NB4 (cell line): ENCODE results near the gene IRF2BP1.
"Not testable (repeated sequence)": the region's sequence is repeated elsewhere in the genome, so short reads cannot be mapped to it uniquely, and the experiment has no call there.

ENCODE experiments used
- DNase-seq: peaks from one replicate; pipeline ENCODE4 v3.0.0; 2010; ENCODE audit warnings: low read depth
- H3K4me3 ChIP-seq: one replicate; pipeline ENCODE4 v1.5.1; 2011; ENCODE audit warnings: mild to moderate bottlenecking, low read depth, low read length, moderate library complexity
- MYC ChIP-seq: IDR thresholded peaks from 2 replicates; pipeline ENCODE4 v1.6.1; 2011; ENCODE audit warnings: low read depth, low read length
- POLR2A ChIP-seq: IDR thresholded peaks from 2 replicates; pipeline ENCODE4 v1.6.1; 2011; ENCODE audit warnings: mild to moderate bottlenecking; ENCODE audit not compliant: insufficient read length; ENCODE audit errors: extremely low read depth
- TF ChIP-seq, protein P1 (sequence below): IDR thresholded peaks from 2 replicates; pipeline ENCODE4 v1.6.1; 2011; ENCODE audit warnings: low read depth, low read length
- TF ChIP-seq, protein P2 (sequence below): IDR thresholded peaks from one replicate; pipeline ENCODE4 v1.5.1; 2012; ENCODE audit warnings: low read depth, low read length

IRF2BP1 gene

DNA sequence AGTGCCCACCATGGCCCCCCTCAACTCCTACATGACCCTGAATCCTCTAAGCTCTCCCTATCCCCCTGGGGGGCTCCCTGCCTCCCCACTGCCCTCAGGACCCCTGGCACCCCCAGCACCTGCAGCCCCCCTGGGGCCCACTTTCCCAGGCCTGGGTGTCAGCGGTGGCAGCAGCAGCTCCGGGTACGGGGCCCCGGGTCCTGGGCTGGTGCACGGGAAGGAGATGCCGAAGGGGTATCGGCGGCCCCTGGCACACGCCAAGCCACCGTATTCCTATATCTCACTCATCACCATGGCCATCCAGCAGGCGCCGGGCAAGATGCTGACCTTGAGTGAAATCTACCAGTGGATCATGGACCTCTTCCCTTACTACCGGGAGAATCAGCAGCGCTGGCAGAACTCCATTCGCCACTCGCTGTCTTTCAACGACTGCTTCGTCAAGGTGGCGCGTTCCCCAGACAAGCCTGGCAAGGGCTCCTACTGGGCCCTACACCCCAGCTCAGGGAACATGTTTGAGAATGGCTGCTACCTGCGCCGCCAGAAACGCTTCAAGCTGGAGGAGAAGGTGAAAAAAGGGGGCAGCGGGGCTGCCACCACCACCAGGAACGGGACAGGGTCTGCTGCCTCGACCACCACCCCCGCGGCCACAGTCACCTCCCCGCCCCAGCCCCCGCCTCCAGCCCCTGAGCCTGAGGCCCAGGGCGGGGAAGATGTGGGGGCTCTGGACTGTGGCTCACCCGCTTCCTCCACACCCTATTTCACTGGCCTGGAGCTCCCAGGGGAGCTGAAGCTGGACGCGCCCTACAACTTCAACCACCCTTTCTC, 13.6 kb downstream of the IRF2BP1 start:
- peak; percentile 53 for DNase-seq

DNA sequence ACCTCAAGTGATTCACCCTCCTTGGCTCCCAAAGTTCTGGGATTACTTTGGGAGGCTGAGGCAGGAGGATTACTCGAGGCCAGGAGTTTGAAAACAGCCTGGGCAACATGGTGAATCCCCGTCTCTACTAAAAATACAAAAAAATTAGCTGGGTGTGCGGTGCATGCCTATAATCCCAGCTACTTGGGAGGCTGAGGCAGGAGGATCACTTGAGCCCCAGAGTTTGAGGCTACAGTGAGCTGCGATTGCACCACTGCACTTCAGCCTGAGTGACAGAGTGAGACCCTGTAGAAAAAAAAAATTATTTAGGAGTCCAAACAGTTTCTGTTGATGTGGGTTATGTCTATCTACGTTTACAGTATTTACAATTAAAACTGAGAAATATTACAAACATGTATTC, 15.1 kb downstream of the IRF2BP1 start:
- no peak overlapping the region for H3K4me3 ChIP-seq
- DNase-seq: no peak
- TF ChIP-seq, protein P1, sequence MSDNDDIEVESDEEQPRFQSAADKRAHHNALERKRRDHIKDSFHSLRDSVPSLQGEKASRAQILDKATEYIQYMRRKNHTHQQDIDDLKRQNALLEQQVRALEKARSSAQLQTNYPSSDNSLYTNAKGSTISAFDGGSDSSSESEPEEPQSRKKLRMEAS: no peak
- TF ChIP-seq, protein P2, sequence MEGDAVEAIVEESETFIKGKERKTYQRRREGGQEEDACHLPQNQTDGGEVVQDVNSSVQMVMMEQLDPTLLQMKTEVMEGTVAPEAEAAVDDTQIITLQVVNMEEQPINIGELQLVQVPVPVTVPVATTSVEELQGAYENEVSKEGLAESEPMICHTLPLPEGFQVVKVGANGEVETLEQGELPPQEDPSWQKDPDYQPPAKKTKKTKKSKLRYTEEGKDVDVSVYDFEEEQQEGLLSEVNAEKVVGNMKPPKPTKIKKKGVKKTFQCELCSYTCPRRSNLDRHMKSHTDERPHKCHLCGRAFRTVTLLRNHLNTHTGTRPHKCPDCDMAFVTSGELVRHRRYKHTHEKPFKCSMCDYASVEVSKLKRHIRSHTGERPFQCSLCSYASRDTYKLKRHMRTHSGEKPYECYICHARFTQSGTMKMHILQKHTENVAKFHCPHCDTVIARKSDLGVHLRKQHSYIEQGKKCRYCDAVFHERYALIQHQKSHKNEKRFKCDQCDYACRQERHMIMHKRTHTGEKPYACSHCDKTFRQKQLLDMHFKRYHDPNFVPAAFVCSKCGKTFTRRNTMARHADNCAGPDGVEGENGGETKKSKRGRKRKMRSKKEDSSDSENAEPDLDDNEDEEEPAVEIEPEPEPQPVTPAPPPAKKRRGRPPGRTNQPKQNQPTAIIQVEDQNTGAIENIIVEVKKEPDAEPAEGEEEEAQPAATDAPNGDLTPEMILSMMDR: no peak
- no peak for TF ChIP-seq MYC
- no peak for TF ChIP-seq POLR2A

More for the DNA sequence above, 13.6 kb downstream of the IRF2BP1 start:
- TF ChIP-seq MYC: no peak
- TF ChIP-seq, protein P2: no peak
- TF ChIP-seq, protein P1: no peak
- TF ChIP-seq POLR2A: no peak
- H3K4me3 ChIP-seq: no peak overlapping the region

DNA sequence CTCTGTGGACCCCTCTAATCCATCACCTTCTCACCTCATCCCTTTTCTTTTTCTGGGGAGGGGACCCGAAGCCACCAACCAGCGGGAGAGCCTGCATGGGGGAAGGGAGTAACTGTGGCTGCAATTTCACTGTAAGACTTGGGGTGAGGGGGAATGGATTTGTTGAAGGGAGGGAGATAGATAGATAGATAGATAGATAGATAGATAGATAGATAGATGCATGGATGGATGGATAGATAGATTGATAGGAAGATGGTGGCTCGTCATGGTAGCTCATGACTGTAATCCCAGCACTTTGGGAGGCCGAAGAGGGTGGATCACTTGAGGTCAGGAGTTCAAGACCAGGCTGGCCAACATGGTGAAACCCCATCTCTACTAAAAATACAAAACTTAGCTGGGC, 18.7 kb downstream of the IRF2BP1 start:
- H3K4me3 ChIP-seq, DNase-seq: not testable (repeated sequence)

DNA sequence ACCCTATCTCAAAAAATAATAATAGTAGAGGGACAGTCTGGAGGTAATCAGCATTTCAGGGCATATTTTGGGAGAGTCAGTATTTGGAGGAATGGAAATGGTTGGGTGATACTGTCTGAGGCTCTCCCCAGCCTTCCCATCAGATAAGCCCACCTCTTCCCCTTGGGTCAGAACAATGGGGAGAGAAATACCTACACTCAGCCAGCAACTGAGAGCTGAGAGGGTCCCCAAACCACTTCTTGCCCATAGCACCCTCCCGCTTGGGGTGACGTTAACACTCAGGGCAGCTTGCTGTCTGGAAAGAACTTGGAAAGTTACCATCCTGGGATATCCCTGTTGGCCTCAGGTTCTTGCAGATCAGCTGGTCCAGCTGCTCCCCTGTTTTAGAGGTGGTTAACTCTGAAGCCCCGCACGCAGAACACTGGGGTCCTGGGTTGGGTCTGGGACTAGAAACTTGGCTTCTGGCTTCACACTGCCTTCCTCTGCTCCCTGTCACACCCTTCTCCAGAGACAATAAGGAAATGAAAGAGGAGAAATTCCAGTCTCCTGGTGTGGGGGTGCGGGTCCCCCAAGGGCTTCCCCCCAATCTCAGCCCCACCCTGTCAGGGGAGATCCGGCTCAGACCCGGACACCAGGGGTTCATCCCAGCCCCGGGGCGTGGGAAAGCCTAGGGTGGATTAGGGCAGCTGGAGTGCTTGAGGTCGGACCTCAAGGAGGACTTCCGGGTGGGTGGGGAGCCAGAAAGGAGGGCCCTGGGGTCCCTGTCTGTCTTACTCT, 19.4 kb downstream of the IRF2BP1 start:
- TF ChIP-seq, protein P2: no peak
- no peak for TF ChIP-seq MYC
- TF ChIP-seq, protein P1: no peak
- TF ChIP-seq POLR2A: no peak
- DNase-seq: peak; percentile 11
- no peak overlapping the region for H3K4me3 ChIP-seq

DNA sequence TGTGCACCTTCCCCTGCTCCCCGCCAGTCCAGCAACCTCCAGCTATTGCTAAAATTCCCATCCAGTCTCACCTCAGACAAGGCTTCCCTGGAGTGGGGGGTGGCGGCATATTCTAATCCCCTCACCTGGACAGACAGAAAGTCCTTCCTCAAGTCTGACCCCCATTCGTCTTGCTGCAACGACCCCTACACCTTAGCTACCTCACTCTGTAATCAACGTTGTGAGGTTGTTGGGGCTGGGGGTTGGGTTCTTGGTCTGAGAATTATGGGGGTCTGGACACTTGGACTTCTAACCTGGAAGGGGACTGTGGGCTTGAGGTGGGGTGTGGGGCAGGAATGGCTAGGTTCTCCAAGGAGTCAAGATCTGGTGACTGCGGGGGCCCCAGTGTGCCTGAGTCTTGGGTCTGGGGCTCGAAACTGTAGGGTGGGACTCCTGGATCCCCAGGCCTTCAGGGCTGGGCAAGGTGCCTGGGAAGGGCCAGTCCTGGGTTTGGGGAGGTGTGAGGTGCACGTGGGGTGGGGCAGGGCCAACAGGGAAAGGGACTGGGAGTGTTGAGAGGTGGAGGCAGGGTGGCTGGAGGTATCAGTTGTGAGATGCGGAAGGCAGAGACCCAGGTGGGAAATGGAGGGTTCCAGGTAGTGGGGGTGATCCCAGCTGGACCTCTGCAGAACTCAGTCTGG, 20.5 kb downstream of the IRF2BP1 start:
- no peak overlapping the region for H3K4me3 ChIP-seq
- TF ChIP-seq POLR2A (no peak), MYC (no peak)
- TF ChIP-seq, protein P2: no peak
- TF ChIP-seq, protein P1: no peak
- peak; percentile 15 for DNase-seq
